GM12874 (cell line): ENCODE data around the gene KRT39.
"Not testable (repeated sequence)": the region's sequence is repeated elsewhere in the genome, so short reads cannot be mapped to it uniquely, and the experiment has no call there.

Experiments used
- TF ChIP-seq, protein P1 (sequence below): IDR thresholded peaks from 2 replicates; pipeline ENCODE4 v1.5.1; 2011; ENCODE audit warnings: low read depth, mild to moderate bottlenecking, control low read depth, low read length, moderate library complexity; ENCODE audit not compliant: insufficient read depth

KRT39 gene

DNA sequence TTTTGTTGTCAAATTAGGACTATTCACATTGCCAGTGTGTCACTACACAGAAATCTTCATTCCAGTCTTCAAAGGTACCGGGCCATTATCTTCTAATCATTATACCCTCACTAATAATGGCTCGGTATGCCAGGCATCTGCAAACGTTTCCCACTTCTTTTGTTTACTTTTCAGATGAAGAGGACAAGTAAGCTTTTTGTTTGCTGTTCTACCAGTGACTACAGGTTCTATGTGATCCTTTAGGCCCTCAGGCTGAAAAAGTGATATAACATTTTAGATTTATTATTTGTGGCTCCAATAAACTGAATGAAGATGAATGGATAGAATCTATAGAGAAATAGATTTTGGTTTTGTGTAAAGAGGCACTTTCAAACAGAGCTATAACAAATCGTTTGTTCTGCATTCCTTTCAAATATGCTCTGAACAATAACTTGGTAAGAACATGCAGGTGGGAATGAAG is 42.6 kb upstream of the KRT39 start:
- TF ChIP-seq, protein P1, sequence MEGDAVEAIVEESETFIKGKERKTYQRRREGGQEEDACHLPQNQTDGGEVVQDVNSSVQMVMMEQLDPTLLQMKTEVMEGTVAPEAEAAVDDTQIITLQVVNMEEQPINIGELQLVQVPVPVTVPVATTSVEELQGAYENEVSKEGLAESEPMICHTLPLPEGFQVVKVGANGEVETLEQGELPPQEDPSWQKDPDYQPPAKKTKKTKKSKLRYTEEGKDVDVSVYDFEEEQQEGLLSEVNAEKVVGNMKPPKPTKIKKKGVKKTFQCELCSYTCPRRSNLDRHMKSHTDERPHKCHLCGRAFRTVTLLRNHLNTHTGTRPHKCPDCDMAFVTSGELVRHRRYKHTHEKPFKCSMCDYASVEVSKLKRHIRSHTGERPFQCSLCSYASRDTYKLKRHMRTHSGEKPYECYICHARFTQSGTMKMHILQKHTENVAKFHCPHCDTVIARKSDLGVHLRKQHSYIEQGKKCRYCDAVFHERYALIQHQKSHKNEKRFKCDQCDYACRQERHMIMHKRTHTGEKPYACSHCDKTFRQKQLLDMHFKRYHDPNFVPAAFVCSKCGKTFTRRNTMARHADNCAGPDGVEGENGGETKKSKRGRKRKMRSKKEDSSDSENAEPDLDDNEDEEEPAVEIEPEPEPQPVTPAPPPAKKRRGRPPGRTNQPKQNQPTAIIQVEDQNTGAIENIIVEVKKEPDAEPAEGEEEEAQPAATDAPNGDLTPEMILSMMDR = no peak

DNA sequence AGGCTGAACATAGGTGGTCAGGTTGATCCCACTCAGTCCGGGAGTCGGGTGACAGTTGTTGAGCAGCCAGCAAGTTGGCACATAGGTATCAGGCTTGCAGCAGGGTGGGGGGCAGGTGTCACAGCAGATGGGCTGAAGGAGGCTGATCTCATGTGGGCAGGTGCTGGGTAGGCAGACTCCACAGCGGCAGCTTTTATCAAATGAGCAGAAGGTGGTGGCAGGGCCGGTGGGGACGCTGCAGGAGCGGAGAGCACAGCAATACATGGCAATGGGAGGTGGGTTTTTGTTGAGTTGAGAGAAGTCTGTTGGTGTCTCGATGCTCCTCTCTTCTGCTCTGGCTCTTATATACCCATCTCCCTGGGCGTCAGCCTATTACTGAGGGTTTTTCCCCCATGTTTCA is 42.1 kb upstream of the KRT39 start, which contains the start of gene KRTAP3-1:
Gene KRTAP3-1, minus strand, starts transcription at position 318 of the 400 bp plus-strand sequence. Its CDS starts 54 bp downstream, at position 264.
- TF ChIP-seq, protein P1 = no peak

DNA sequence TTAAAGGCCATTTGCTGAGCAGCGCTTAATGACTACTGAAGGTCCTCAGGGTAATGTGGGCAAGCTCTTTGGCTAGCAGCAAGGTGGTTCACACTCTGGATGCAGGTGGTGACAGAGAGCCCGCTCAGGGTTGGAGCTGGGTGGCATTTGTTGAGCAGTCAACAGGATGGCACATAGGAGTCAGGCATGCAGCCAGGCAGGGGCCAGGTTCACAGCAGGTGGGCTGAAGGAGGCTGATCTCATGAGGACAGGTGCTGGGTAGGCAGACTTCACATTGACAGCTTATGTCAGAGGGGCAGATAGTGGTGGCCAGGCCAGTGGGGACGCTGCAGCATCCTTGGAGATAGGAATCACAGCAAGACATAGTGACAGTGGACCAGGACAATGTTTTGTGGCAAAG is 37.6 kb upstream of the KRT39 start:
- TF ChIP-seq, protein P1 = no peak

DNA sequence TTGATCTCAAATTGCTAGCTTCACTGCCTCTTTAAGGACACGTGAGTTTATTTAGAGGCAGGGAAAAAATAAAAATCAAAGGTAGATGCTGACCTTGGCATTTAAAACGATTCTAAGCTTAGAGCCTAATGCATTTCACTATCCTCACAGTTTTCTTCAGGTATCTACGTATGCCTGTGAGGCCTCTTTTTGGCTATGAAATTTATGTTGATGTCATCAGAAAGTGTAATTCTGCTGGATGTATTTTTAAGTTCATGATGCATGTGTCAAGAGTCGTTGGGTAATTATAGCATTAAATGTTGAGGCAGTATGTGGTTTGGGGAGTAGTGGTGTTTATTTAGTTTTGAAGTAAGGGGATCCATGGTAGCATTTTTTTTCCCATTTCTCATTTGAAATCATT is 37.2 kb upstream of the KRT39 start:
- TF ChIP-seq, protein P1 = no peak

DNA sequence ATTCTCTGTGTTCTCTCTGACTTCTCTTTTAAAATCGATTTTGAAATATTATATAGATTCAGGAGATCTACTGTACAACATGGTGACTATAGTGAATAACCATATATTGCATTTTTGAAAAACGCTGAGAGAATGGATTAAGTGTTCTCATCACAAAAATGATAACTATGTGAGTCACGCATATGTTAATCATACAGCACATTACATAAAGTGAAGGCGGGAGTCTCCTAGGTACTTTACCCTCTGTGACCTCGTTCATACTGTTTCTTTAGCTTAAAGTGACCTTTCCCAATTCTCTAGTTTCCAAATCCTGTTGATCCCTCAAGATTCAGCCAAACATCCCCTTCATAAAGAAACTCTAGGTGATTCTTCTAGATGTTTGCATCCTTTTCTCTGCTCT is 36.1 kb upstream of the KRT39 start:
- TF ChIP-seq, protein P1 = no peak

DNA sequence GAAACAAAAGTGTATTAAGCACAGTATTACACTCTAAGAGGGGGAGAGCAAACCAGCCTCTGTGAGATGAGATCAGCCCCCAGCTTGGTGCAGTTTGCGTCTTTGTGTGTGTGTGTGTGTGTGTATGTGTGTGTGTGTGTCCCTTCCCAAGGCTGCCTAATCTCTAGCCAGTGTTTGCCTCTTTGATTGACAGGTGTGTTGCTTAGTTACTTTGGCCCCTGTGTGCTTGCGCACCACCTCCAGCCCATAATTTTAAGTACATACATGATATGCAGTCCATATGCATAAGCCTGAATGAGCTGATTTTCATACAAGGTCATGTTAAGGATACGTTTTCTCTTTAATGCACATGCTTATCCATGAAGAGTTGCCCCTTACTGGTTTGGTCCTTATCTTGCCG is 35.0 kb upstream of the KRT39 start:
- TF ChIP-seq, protein P1 = no peak

DNA sequence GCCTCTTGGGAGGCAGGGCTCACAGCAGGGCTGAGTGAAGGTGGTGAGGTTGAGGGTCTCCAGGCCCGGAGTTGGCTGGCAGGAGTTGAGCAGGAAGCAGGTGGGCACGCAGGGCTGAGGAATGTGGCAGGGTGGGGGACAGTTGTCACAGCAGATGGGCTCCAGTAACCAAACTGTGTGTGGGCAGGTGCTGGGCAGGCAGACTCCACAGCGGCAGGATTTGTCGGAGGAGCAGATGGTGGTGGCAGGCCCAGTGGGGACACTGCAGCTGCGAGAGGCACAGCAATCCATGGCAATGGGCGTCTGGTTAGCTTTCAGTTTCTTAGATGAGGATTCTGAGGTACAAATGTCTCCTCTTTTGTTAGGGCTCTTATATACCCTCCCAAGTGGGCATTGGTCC is 32.8 kb upstream of the KRT39 start, which contains the start of gene KRTAP3-2:
Gene KRTAP3-2, minus strand, starts transcription at position 344 of the 400 bp plus-strand sequence. Its CDS starts 53 bp downstream, at position 291.
- TF ChIP-seq, protein P1 = not testable (repeated sequence)
